AG04450 (cell line): Measurements from ENCODE around the gene ACTN2. TPM values are rescaled to one million over a fixed set of nuclear protein-coding genes. Genes with fewer than 3 reads are reported as not detected.

Source experiments
- CTCF ChIA-PET: fragments of 300-600, 350-600 bp; formaldehyde crosslinking; extraction: SDS; loops from one replicate; lab custom pipeline; 2022; ENCODE audit warnings: antibody characterized with exemption, inconsistent platforms; lab: Charles Lee
- POLR2A ChIA-PET: fragments of 350-600 bp; formaldehyde crosslinking; extraction: SDS; loops from one replicate; lab custom pipeline; 2021; ENCODE audit warnings: antibody characterized with exemption, inconsistent platforms; lab: Yijun Ruan, JAX
- DNase-seq: peaks from one replicate; pipeline ENCODE4 v3.0.0-alpha.2; 2011; ENCODE audit warnings: low read depth, low spot score
- H3K27ac ChIP-seq: one replicate; pipeline ENCODE4 v1.5.1; 2012; ENCODE audit warnings: low read depth, low read length, control low read depth
- H3K27me3 ChIP-seq: one replicate; pipeline ENCODE4 v1.6.0; 2012; ENCODE audit warnings: low read length; ENCODE audit not compliant: control insufficient read depth, insufficient read depth
- H3K4me3 ChIP-seq: 2 replicates; pipeline ENCODE4 v1.5.1; 2011; ENCODE audit warnings: mild to moderate bottlenecking, low read depth, low read length, control low read depth
- H3K9me3 ChIP-seq: 2 replicates; pipeline ENCODE4 v1.5.1; 2012; ENCODE audit warnings: low read length; ENCODE audit not compliant: control insufficient read depth, insufficient read depth
- polyA plus RNA-seq: library from polyadenylated mRNA; depleted of rRNA; stranded (reverse); fragments of >200 nt; gene quantifications from 2 replicates; pipeline ENCODE4 v1.2.3, GENCODE V29; 2011
- TF ChIP-seq, protein P1 (sequence below): IDR thresholded peaks from 2 replicates; pipeline ENCODE4 v1.5.1; 2011; ENCODE audit warnings: low read depth, low read length, control low read depth, inconsistent platforms

Gene ACTN2
- polyA plus RNA-seq, 1 experiment: not detected

DNA sequence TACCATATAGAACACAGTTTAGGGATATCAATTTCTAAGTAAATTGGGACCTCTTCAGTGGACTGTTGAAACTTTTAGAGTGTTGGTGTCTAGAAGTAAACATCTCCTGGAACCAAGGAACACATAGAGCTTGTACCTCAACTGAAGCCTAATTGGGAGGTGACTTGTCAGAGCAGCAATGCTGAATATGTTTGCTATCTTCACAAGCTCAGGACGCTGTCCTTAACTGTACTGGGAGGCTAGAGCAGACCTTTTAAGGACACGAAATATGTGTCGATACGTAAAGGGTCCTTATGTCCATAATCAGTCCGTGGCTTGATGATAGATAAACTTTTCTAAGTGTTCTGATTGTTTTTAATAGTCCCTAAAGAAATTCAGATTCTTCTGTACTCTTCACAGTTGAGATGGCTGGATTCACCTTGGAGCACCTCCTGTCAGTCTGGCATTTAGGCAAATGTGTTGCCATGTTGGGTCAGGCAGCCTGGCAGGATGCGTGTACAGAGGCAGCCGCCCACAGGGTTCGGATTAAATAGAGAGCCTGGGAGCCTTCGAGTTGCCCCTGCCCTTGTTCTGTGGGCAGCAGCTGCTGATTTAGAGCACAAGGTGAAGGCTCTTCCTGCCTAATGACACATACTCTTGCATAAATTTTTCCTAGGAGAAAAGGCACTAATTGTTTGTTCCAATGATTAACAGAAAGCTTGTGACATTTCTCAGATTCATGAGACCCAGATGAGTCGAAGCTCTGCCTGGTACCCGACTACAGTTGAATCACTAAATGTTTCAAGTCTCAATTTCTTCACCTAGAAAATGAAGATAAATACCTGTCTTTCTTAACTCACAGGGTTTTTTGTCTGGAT lies 3.6 kb downstream of the ACTN2 start:
- ChIA-PET CTCF (no interaction called here), POLR2A (no interaction called here)
- no peak overlapping the region for H3K27ac ChIP-seq
- H3K4me3 ChIP-seq: no peak overlapping the region
- no peaks in the 10 kb centered on the region; the same call in none of the 2 replicates for H3K9me3 ChIP-seq
- peaks cover 9% of the 10 kb centered on the region for H3K27me3 ChIP-seq
- DNase-seq: no peak
- TF ChIP-seq, protein P1, sequence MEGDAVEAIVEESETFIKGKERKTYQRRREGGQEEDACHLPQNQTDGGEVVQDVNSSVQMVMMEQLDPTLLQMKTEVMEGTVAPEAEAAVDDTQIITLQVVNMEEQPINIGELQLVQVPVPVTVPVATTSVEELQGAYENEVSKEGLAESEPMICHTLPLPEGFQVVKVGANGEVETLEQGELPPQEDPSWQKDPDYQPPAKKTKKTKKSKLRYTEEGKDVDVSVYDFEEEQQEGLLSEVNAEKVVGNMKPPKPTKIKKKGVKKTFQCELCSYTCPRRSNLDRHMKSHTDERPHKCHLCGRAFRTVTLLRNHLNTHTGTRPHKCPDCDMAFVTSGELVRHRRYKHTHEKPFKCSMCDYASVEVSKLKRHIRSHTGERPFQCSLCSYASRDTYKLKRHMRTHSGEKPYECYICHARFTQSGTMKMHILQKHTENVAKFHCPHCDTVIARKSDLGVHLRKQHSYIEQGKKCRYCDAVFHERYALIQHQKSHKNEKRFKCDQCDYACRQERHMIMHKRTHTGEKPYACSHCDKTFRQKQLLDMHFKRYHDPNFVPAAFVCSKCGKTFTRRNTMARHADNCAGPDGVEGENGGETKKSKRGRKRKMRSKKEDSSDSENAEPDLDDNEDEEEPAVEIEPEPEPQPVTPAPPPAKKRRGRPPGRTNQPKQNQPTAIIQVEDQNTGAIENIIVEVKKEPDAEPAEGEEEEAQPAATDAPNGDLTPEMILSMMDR: no peak

DNA sequence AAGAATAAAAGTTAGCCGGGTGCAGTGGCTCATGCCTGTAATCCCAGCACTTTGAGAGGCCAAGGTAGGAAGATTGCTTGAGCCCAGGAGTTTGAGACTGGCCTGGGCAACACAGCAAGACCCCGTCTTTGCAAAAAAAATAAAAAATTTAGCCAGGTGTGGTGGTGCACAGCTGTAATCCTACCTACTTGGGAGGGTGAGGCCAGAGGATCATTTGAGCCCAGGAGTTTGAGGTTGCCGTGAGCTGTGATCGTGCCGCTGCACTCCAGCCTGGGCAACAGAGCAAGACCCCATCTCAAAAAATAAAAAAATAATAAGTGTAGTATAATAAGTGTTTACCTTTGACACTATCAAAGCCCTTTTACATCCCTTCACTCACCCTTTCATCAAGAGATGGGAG lies 5.0 kb downstream of the ACTN2 start:
- CTCF ChIA-PET: no interaction called here
- H3K27me3 ChIP-seq: peaks cover 9% of the 10 kb centered on the region

DNA sequence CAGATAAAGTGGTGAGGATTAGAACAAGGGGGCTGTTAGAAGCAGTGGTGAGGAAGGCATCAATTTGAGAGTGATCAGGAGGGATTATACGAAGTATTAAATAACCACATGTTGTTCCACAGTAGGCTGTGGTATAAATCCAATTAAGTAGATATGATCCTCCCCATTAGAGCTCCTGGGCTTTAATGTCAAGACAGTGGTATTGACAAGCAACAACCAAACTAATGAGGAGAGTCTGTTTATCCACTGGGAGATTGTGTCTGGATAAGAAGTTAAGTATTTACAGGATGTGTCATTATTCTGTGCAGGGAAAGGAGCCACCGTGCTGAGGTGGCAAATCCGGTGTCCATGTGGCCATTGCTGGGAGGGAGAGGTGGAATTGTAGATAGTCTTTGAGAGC lies 5.8 kb downstream of the ACTN2 start:
- DNase-seq: no peak
- ChIA-PET POLR2A (no interaction called here), CTCF (no interaction called here)
- H3K27ac ChIP-seq: no peak overlapping the region
- H3K4me3 ChIP-seq: no peak overlapping the region
- TF ChIP-seq, protein P1: no peak
- H3K27me3 ChIP-seq: peaks cover 5% of the 10 kb centered on the region
- no peaks in the 10 kb centered on the region for H3K9me3 ChIP-seq

More for the DNA sequence above, 5.0 kb downstream of the ACTN2 start:
- Histone ChIP-seq H3K27ac (no peak overlapping the region), H3K4me3 (no peak overlapping the region), H3K9me3 (no peaks in the 10 kb centered on the region; the same call in 1 of the 2 replicates)
- POLR2A ChIA-PET: no interaction called here
- DNase-seq: no peak
- TF ChIP-seq, protein P1: no peak

DNA sequence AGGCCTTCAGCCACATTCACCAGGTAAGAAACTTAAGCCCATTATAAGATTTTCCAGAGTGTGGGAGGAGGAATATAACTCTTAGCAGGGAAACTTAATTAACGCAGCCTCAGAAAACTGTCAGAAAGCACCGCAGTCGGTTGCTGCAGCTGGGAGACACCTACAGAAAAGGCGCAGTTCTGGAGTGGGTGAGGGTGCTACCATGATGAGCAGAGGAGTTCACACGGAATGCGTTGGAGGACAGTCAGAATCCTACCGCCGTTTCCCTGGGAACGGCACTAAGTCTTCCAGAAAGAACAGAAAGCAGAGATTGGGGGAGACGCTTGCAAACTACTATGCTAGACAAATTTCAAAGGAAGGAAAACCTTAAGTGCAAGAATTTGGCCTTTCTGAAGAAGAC lies 6.4 kb downstream of the ACTN2 start:
- H3K27me3 ChIP-seq: no peaks in the 10 kb centered on the region
- no peak for DNase-seq
- TF ChIP-seq, protein P1: no peak
- no peaks in the 10 kb centered on the region for H3K9me3 ChIP-seq
- CTCF ChIA-PET: no interaction called here
- no peak overlapping the region for H3K4me3 ChIP-seq
- H3K27ac ChIP-seq: no peak overlapping the region
- POLR2A ChIA-PET: no interaction called here

DNA sequence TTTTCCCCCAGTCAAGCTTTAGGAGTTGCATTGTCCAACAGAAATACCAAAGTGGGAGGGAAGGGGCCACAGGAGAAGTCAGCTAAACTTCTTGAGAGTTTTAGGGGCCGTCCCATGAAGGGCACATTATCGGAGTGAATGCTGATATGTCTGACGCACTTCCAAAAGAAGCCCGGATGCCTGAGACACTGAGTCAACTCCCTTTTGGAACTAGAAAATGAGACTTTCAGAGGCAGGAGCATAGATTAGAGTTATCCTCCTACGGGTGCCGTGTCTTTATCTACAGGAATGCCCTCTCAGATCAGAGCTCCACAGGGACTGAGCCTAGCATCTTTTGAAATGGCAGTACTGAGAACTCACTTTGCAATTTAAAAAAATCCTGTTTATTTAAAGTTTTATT lies 13.1 kb downstream of the ACTN2 start:
- no peaks in the 10 kb centered on the region for H3K27me3 ChIP-seq
- DNase-seq: no peak
- H3K9me3 ChIP-seq: no peaks in the 10 kb centered on the region
- no peak overlapping the region for H3K4me3 ChIP-seq
- TF ChIP-seq, protein P1: no peak
- POLR2A ChIA-PET: no interaction called here
- no peak overlapping the region for H3K27ac ChIP-seq
- CTCF ChIA-PET: no interaction called here
